ENCODE results near the gene SNTB2. TPM values are rescaled to one million over a fixed set of nuclear protein-coding genes. Genes with fewer than 3 reads are reported as not detected.
"Not testable (repeated sequence)": the region's sequence is repeated elsewhere in the genome, so short reads cannot be mapped to it uniquely, and the experiment has no call there.

SNTB2 gene
- total RNA-seq, 1 experiment from 2014 or later, result 14.0 TPM

- peaks cover 3% of the 10 kb centered on the region; the same call in 1 of the 2 replicates for H3K36me3 ChIP-seq
- H3K27ac ChIP-seq, result no peak overlapping the region
- H3K4me1 ChIP-seq, result no peaks in the 10 kb centered on the region
- no peaks in the 10 kb centered on the region for H3K9me3 ChIP-seq (replicated peaks)
- no peaks in the 10 kb centered on the region for H3K27me3 ChIP-seq
- DNase-seq, result no peak
- no peak overlapping the region for H3K4me3 ChIP-seq
These were observed 87.8 kb downstream of the SNTB2 start for GRCh38 chr16:69274699-69275235.

- H3K4me1 ChIP-seq, result no peaks in the 10 kb centered on the region
- DNase-seq, result no peak
- H3K9me3 ChIP-seq (replicated peaks), result no peaks in the 10 kb centered on the region
- no peaks in the 10 kb centered on the region; the same call in 1 of the 2 replicates for H3K36me3 ChIP-seq
- no peak overlapping the region for H3K27ac ChIP-seq
- no peaks in the 10 kb centered on the region for H3K27me3 ChIP-seq
- no peak overlapping the region for H3K4me3 ChIP-seq
These were observed 89.5 kb downstream of the SNTB2 start for GRCh38 chr16:69276148-69277115.

- H3K27me3 ChIP-seq, result no peaks in the 10 kb centered on the region
- H3K9me3 ChIP-seq (replicated peaks), result no peaks in the 10 kb centered on the region
- no peak overlapping the region for H3K27ac ChIP-seq
- DNase-seq, result no peak
- no peak overlapping the region for H3K4me3 ChIP-seq
- H3K36me3 ChIP-seq, result no peaks in the 10 kb centered on the region
- H3K4me1 ChIP-seq, result no peaks in the 10 kb centered on the region
These were observed 90.4 kb downstream of the SNTB2 start for GRCh38 chr16:69277413-69277812.

- no peak for DNase-seq
- no peaks in the 10 kb centered on the region for H3K9me3 ChIP-seq (replicated peaks)
- H3K4me1 ChIP-seq, result no peaks in the 10 kb centered on the region
- no peak overlapping the region for H3K4me3 ChIP-seq
- no peaks in the 10 kb centered on the region for H3K27me3 ChIP-seq
- peaks cover 2% of the 10 kb centered on the region; the same call in 1 of the 2 replicates for H3K36me3 ChIP-seq
- H3K27ac ChIP-seq, result no peak overlapping the region
These were observed 96.9 kb downstream of the SNTB2 start for GRCh38 chr16:69283851-69284250.

GRCh38 chr16:69285240-69285639, 98.3 kb downstream of the SNTB2 start:
- DNase-seq, result no peak
- no peaks in the 10 kb centered on the region for H3K9me3 ChIP-seq (replicated peaks)
- no peaks in the 10 kb centered on the region for H3K4me1 ChIP-seq
- no peak overlapping the region for H3K4me3 ChIP-seq
- H3K36me3 ChIP-seq, result peaks cover 2% of the 10 kb centered on the region; the same call in 1 of the 2 replicates
- no peaks in the 10 kb centered on the region for H3K27me3 ChIP-seq
- no peak overlapping the region for H3K27ac ChIP-seq

- DNase-seq, result peak; percentile 9 to 61
- Histone ChIP-seq H3K4me3 (no peak overlapping the region), H3K9me3 (replicated peaks) (no peaks in the 10 kb centered on the region), H3K27me3 (no peaks in the 10 kb centered on the region), H3K4me1 (no peaks in the 10 kb centered on the region), H3K27ac (no peak overlapping the region), H3K36me3 (peaks cover 2% of the 10 kb centered on the region; the same call in 1 of the 2 replicates)
These were observed 100.2 kb downstream of the SNTB2 start for GRCh38 chr16:69286941-69287713.

GRCh38 chr16:69291657-69292056, 104.7 kb downstream of the SNTB2 start:
- H3K9me3 ChIP-seq (replicated peaks); H3K27ac ChIP-seq; DNase-seq; H3K36me3 ChIP-seq; H3K4me3 ChIP-seq; H3K27me3 ChIP-seq; H3K4me1 ChIP-seq: not testable (repeated sequence)

- DNase-seq, result no peak
- no peaks in the 10 kb centered on the region for H3K27me3 ChIP-seq
- no peaks in the 10 kb centered on the region for H3K4me1 ChIP-seq
- H3K4me3 ChIP-seq, result no peak overlapping the region
- no peak overlapping the region for H3K27ac ChIP-seq
- H3K36me3 ChIP-seq, result no peaks in the 10 kb centered on the region
- H3K9me3 ChIP-seq (replicated peaks), result no peaks in the 10 kb centered on the region
These were observed 106.4 kb downstream of the SNTB2 start for GRCh38 chr16:69293401-69293800.

GRCh38 chr16:69294051-69294450, 107.1 kb downstream of the SNTB2 start:
- H3K27ac ChIP-seq, result no peak overlapping the region
- no peaks in the 10 kb centered on the region for H3K9me3 ChIP-seq (replicated peaks)
- no peak for DNase-seq
- H3K4me1 ChIP-seq, result no peaks in the 10 kb centered on the region
- H3K36me3 ChIP-seq, result no peaks in the 10 kb centered on the region
- no peaks in the 10 kb centered on the region for H3K27me3 ChIP-seq
- H3K4me3 ChIP-seq, result no peak overlapping the region

- not testable (repeated sequence) for H3K9me3 ChIP-seq (replicated peaks); H3K27ac ChIP-seq; H3K36me3 ChIP-seq; H3K4me1 ChIP-seq; H3K27me3 ChIP-seq; H3K4me3 ChIP-seq; DNase-seq
These were observed 109.8 kb downstream of the SNTB2 start for GRCh38 chr16:69296771-69297170.

GRCh38 chr16:69298261-69298660, 111.3 kb downstream of the SNTB2 start:
- H3K9me3 ChIP-seq (replicated peaks), result no peaks in the 10 kb centered on the region
- no peak for DNase-seq
- H3K27me3 ChIP-seq, result no peaks in the 10 kb centered on the region
- no peak overlapping the region for H3K27ac ChIP-seq
- no peaks in the 10 kb centered on the region for H3K4me1 ChIP-seq
- no peaks in the 10 kb centered on the region for H3K36me3 ChIP-seq
- no peak overlapping the region for H3K4me3 ChIP-seq

- Histone ChIP-seq H3K4me3 (no peak overlapping the region), H3K36me3 (no peaks in the 10 kb centered on the region)
These were observed 114.2 kb downstream of the SNTB2 start for GRCh38 chr16:69301187-69301586.

GRCh38 chr16:69301861-69302260, 114.9 kb downstream of the SNTB2 start:
- H3K27me3 ChIP-seq, result no peaks in the 10 kb centered on the region
- DNase-seq, result no peak
- no peaks in the 10 kb centered on the region for H3K4me1 ChIP-seq
- H3K27ac ChIP-seq, result no peak overlapping the region
- no peak overlapping the region for H3K4me3 ChIP-seq
- no peaks in the 10 kb centered on the region for H3K9me3 ChIP-seq (replicated peaks)
- no peaks in the 10 kb centered on the region for H3K36me3 ChIP-seq

More at GRCh38 chr16:69301187-69301586, 114.2 kb downstream of the SNTB2 start:
- Histone ChIP-seq H3K27ac (no peak overlapping the region), H3K27me3 (no peaks in the 10 kb centered on the region), H3K4me1 (no peaks in the 10 kb centered on the region), H3K9me3 (replicated peaks) (no peaks in the 10 kb centered on the region)
- no peak for DNase-seq

- Histone ChIP-seq H3K9me3 (replicated peaks) (no peaks in the 10 kb centered on the region), H3K27ac (no peak overlapping the region), H3K36me3 (no peaks in the 10 kb centered on the region), H3K4me3 (no peak overlapping the region), H3K27me3 (no peaks in the 10 kb centered on the region), H3K4me1 (no peaks in the 10 kb centered on the region)
- no peak for DNase-seq
These were observed 115.3 kb downstream of the SNTB2 start for GRCh38 chr16:69302301-69302700.

- Histone ChIP-seq H3K36me3 (no peaks in the 10 kb centered on the region), H3K27me3 (no peaks in the 10 kb centered on the region), H3K27ac (no peak overlapping the region), H3K9me3 (replicated peaks) (no peaks in the 10 kb centered on the region), H3K4me1 (no peaks in the 10 kb centered on the region), H3K4me3 (no peak overlapping the region)
- DNase-seq, result no peak
These were observed 119.1 kb downstream of the SNTB2 start for GRCh38 chr16:69306031-69306430.

Measured in SJCRH30 (cell line).